ENCODE results near the gene MARCKS.

The MARCKS gene

GRCh38 chr6:113837170-113837569 is 20.0 kb upstream of the MARCKS start:
- Mint-ChIP-seq H3K4me3 (no peak overlapping the region), H3K9me3 (no peaks in the 10 kb centered on the region), H3K27me3 (no peaks in the 10 kb centered on the region), H3K27ac (no peak overlapping the region), H3K36me3 (no peaks in the 10 kb centered on the region), H3K4me1 (peaks cover 5% of the 10 kb centered on the region)
- ATAC-seq = no peak

- Mint-ChIP-seq H3K27me3 (no peaks in the 10 kb centered on the region), H3K9me3 (no peaks in the 10 kb centered on the region), H3K27ac (no peak overlapping the region), H3K36me3 (no peaks in the 10 kb centered on the region), H3K4me3 (no peak overlapping the region), H3K4me1 (peaks cover 5% of the 10 kb centered on the region)
- no peak for ATAC-seq
Observed at GRCh38 chr6:113842165-113842564, 15.0 kb upstream of the MARCKS start.

DNA sequence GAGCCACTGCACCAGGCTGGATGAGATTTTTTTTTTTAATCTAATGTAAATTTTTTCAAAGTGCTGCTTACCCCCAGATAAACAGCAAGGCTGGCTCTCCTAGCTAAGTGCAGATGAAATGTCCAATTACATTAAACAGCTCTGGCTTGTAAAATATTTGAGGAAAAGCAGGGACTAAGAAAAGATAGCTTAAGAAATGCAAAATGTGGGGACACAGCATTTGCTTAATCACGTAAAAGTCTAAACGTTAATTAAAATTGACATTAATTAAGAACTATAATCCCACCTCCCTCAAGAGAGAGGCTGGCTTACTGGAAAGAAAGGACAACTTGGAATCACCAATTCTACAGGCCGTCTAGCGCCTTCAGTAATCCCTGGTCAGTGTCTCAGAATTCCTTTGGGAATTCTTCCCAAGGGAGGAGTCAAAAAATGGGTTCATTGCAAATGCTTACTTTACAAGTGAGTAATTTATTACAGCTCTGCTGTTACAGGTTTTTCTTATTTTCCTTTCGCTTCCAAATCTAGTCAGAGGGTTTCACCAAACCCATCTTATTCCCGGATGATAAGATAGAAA is 13.6 kb upstream of the MARCKS start:
- no peak overlapping the region for H3K4me3 Mint-ChIP-seq

DNA sequence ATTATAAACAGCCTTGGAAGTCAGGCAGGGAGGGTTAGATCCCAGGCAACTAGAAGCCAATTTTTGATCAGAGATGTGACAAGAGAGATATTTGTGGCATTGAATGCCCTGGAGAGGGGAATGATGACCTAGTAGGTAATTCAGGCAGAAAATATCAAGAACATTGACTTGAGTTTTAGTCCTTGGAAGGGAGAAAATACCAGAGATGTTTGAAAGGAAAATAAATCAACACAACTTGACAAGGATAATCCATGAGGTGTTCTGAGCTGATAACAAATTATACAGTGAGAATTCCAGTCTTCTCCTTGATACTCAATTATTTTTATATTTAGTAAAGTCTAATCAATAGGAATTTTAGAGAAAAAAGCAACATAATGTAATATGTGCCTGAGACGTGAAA is 10.6 kb upstream of the MARCKS start:
- Mint-ChIP-seq H3K4me3 (no peak overlapping the region), H3K27me3 (no peaks in the 10 kb centered on the region), H3K4me1 (no peaks in the 10 kb centered on the region), H3K9me3 (no peaks in the 10 kb centered on the region), H3K36me3 (no peaks in the 10 kb centered on the region), H3K27ac (peak overlapping the region; percentile 7)
- no peak for ATAC-seq

More for the DNA sequence above, 13.6 kb upstream of the MARCKS start:
- H3K4me1 Mint-ChIP-seq = no peaks in the 10 kb centered on the region
- no peaks in the 10 kb centered on the region for H3K9me3 Mint-ChIP-seq
- no peak for ATAC-seq
- no peaks in the 10 kb centered on the region for H3K36me3 Mint-ChIP-seq
- no peak overlapping the region for H3K27ac Mint-ChIP-seq
- H3K27me3 Mint-ChIP-seq = no peaks in the 10 kb centered on the region

- Mint-ChIP-seq H3K9me3 (no peaks in the 10 kb centered on the region), H3K27me3 (no peaks in the 10 kb centered on the region), H3K36me3 (no peaks in the 10 kb centered on the region)
Observed at GRCh38 chr6:113847447-113847846, 9.7 kb upstream of the MARCKS start.

DNA sequence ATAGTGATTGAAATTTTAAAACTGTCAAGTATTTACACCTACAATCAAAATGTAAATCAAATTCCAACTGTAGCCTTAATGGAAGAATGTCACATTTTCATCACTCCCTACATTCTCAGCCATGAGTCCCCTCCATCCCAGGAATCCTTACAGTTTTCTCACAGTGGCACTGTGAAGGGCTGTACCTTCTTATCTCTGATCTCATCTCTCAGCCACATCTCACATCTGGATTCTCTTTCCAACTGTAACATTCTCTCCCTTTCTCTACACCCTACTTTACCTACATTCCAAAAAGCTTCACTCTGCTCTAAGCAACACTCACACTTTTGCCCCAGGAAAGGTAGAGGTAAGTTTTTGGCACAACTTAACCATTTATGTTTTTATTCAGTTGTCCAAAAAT is 8.9 kb upstream of the MARCKS start:
- H3K4me3 Mint-ChIP-seq = no peak overlapping the region
- ATAC-seq = no peak
- no peaks in the 10 kb centered on the region for H3K9me3 Mint-ChIP-seq
- H3K4me1 Mint-ChIP-seq = no peaks in the 10 kb centered on the region
- no peaks in the 10 kb centered on the region for H3K27me3 Mint-ChIP-seq
- no peaks in the 10 kb centered on the region for H3K36me3 Mint-ChIP-seq
- H3K27ac Mint-ChIP-seq = no peak overlapping the region

More at GRCh38 chr6:113847447-113847846, 9.7 kb upstream of the MARCKS start:
- Mint-ChIP-seq H3K27ac (peak overlapping the region; percentile 7), H3K4me1 (no peaks in the 10 kb centered on the region), H3K4me3 (no peak overlapping the region)
- no peak for ATAC-seq

DNA sequence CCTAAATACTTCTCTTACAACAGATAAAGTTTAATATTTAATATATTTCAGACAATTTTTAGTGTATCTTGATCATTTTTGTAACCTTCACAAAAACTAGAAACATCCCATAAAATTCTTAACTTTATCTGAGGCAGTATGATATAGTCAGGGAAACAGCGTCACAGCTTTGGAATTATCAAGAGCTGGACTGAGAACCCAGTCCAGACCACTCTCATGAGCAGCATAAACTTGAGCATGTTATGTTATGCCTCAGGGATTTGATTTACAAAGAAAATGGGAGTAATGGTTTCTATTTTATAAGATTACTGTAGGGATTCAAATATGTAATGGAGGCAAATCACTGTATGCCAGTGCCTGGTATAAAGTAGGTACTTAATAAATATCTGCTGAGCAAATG is 8.3 kb upstream of the MARCKS start:
- no peak overlapping the region for H3K27ac Mint-ChIP-seq
- no peak for ATAC-seq
- no peaks in the 10 kb centered on the region for H3K4me1 Mint-ChIP-seq
- no peaks in the 10 kb centered on the region for H3K36me3 Mint-ChIP-seq
- no peak overlapping the region for H3K4me3 Mint-ChIP-seq
- no peaks in the 10 kb centered on the region for H3K9me3 Mint-ChIP-seq
- no peaks in the 10 kb centered on the region for H3K27me3 Mint-ChIP-seq

DNA sequence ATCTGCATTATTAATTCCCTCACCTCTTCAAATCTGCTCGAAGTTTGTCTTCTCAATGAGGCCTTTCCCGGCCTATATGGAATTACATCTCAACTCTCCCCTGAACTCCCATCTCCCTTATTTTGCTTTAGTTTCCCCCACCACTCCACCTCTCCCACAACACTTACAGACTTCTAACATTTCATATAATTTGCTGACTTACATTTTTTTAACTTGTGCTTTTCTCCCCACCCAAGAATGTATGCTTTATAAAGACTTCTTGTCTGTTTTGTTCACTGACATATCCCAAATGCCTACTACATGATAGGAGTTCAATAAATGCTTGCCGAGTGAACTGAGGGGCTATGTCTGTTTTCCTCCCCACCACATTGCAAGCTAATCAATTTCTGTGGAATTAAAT is 3.9 kb upstream of the MARCKS start:
- H3K36me3 Mint-ChIP-seq = peaks cover 7% of the 10 kb centered on the region
- no peaks in the 10 kb centered on the region for H3K27me3 Mint-ChIP-seq
- H3K4me1 Mint-ChIP-seq = no peaks in the 10 kb centered on the region
- peak overlapping the region; percentile 4 for H3K27ac Mint-ChIP-seq
- no peak overlapping the region for H3K4me3 Mint-ChIP-seq
- no peak for ATAC-seq
- no peaks in the 10 kb centered on the region for H3K9me3 Mint-ChIP-seq

DNA sequence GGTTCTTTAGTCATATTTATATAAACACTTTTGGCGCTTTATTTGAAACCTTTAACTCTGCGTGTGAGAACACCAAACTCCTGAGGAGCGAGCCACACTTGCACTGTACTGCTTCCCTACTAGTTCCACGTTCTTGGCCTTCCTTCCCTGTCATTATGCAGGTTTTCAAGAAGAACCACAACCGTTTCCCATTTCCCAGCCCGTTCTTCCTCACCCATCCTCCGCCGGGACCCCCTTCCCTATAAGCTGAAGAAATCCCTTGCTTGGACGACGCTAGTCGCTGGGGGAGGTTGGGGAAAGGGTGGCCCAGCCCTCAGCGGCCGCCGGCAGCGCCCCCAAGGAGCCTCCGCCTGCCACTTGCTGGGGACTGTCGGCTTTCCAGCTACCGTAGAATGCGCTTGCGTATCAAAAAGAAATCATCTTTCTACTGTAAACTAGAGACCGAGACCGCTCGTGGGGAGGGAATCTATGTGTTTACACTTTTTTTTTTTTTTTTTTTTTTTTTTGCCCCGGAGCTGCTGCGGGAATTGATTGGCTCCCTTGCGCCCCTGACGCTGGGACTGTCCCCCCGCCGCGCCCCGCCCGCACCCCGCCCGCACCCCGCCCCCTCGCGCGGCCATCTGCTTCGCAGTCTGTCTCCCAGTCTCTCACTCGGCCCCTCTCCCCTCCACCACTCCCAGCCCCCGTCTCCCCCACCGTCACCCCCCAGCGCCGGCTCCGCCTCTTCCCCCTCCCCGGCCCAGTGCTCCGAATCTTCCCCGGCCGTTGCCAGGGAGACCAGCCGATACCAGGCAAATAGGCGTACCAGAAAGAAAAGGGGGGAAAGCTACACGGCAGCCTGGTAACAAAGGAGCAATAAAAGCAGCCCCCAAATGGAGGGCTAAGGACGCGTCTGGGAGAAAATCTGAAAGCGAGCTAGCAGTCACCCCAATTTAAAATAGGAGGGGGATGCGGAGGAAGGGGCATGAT is 2.3 kb upstream of the MARCKS start:
- H3K27me3 Mint-ChIP-seq = no peaks in the 10 kb centered on the region
- H3K4me3 Mint-ChIP-seq = no peak overlapping the region

GRCh38 chr6:113855500-113856374 is 1.4 kb upstream of the MARCKS start:
- Mint-ChIP-seq H3K27me3 (no peaks in the 10 kb centered on the region), H3K36me3 (peaks cover 23% of the 10 kb centered on the region), H3K4me3 (no peak overlapping the region), H3K27ac (no peak overlapping the region), H3K9me3 (no peaks in the 10 kb centered on the region), H3K4me1 (peaks cover 4% of the 10 kb centered on the region)
- no peak for ATAC-seq

More for the DNA sequence above, 2.3 kb upstream of the MARCKS start:
- Mint-ChIP-seq H3K27ac (no peak overlapping the region), H3K4me1 (no peaks in the 10 kb centered on the region), H3K9me3 (no peaks in the 10 kb centered on the region), H3K36me3 (peaks cover 18% of the 10 kb centered on the region)
- peak; percentile 59 for ATAC-seq

DNA sequence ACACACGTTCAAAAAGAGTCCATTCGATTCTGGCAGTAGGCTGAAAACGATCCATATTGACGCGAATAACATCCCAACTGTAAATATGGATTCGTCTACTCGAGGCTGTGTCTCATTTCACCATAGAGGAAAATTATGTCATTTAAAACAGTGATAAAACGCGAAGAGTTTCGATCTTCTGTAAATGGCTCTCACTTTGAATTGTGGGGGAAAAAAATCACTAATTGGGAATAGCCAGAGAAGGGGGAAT is 845 bp upstream of the MARCKS start:
- H3K27ac Mint-ChIP-seq = no peak overlapping the region
- no peak for ATAC-seq
- H3K9me3 Mint-ChIP-seq = no peaks in the 10 kb centered on the region
- H3K4me1 Mint-ChIP-seq = peaks cover 7% of the 10 kb centered on the region
- H3K4me3 Mint-ChIP-seq = no peak overlapping the region
- no peaks in the 10 kb centered on the region for H3K27me3 Mint-ChIP-seq
- H3K36me3 Mint-ChIP-seq = peaks cover 26% of the 10 kb centered on the region

GRCh38 chr6:113857556-113858479 is 673 bp downstream of the MARCKS start:
- Mint-ChIP-seq H3K4me1 (peaks cover 15% of the 10 kb centered on the region), H3K9me3 (no peaks in the 10 kb centered on the region), H3K27me3 (no peaks in the 10 kb centered on the region), H3K36me3 (peaks cover 26% of the 10 kb centered on the region), H3K4me3 (no peak overlapping the region), H3K27ac (no peak overlapping the region)
- no peak for ATAC-seq

GRCh38 chr6:113858480-113859348 is 1.6 kb downstream of the MARCKS start:
- Mint-ChIP-seq H3K4me1 (peaks cover 15% of the 10 kb centered on the region), H3K27me3 (no peaks in the 10 kb centered on the region), H3K9me3 (no peaks in the 10 kb centered on the region), H3K27ac (no peak overlapping the region), H3K4me3 (no peak overlapping the region), H3K36me3 (peaks cover 26% of the 10 kb centered on the region)
- peak; percentile 92 for ATAC-seq
